Activated effector memory CD4-positive, alpha-beta T cell treated with Interleukin-2 at 50 U/mL for 16 hours (primary cell): ENCODE measurements around the gene KLHL17.

Experiments used
- DNase-seq: peaks from one replicate; pipeline ENCODE4 v3.0.0-alpha.2; 2020

Gene KLHL17

DNA sequence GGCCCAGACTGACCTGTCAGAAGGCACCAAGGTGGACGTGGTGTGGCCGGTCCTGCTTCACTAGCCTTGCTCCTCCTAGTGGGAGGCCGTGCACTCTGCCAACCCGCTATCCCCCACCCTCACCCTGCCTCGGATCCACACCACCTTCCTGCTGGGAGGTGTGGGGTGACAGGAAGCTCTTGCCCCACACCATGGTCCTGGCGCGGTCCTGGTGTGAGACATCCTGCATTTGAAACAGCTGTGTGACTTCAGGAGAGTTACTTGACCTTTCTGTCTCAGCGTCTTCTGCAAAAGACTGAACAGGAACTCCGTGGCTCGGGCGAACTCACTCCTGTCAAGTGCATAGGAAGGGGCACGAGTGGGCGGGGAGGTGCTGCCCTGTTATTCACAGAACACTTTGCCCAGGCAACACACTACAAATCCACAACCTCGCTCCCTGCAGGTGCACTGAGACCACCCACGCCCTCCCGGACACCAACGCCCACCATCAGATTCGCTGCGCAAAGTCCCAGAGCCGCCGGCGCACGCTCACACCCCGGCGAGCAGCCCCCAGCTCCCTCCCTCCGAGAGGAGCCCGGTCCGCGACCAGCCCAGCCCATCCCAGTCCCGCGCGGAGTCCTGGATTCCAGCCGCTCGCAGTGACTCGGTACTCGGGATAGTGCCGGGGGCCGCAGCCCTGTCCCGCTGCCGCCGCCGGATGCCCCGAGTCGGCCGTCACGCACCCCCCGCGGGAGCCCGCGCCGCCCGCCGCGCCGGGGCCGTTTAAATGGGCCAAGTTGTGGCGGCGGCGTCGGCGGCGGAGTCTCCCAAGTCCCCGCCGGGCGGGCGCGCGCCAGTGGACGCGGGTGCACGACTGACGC lies 37.0 kb upstream of the KLHL17 start, which contains the start of gene SAMD11:
SAMD11 (plus strand) TSS at position 793 of the 860 bp plus-strand sequence. CDS start 509 bp downstream, outside the sequence.
- peak; percentile 66 for DNase-seq

DNA sequence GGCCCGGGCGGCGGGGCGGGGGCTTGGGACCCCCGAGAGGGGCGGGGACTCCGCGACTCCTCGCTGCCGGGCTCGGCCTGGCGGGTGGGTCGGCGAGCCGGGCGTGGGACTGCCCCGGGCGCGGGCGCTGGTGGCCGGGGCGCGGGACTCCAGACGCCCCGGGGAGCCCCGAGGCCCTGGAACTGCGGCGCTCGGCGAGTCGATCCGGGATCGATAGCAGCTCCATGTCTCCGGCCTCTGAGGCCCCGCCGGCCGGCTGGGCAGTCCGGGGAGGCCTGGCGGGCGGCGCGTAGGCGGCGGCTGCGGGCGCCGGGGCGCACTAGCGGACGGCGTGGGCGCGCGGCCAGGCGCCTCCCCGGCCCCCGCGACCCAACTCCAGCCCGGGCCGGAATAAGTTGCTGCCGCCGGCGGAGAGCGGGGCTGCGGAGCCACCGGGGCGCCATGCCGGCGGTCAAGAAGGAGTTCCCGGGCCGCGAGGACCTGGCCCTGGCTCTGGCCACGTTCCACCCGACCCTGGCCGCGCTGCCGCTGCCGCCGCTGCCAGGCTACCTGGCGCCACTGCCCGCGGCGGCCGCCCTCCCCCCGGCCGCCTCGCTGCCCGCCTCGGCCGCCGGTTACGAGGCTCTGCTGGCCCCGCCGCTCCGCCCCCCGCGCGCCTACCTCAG lies 36.3 kb upstream of the KLHL17 start:
- DNase-seq, result no peak

GRCh38 chr1:924656-925560 lies 35.5 kb upstream of the KLHL17 start:
- no peak for DNase-seq

GRCh38 chr1:925561-926421 lies 34.6 kb upstream of the KLHL17 start:
- DNase-seq, result no peak

- DNase-seq, result no peak
Observed at GRCh38 chr1:927234-927633, 33.1 kb upstream of the KLHL17 start.

GRCh38 chr1:927748-928147 lies 32.6 kb upstream of the KLHL17 start:
- DNase-seq, result no peak

GRCh38 chr1:928825-929661 lies 31.3 kb upstream of the KLHL17 start:
- DNase-seq, result no peak

- DNase-seq, result no peak
Observed at GRCh38 chr1:929712-930632, 30.4 kb upstream of the KLHL17 start.

DNA sequence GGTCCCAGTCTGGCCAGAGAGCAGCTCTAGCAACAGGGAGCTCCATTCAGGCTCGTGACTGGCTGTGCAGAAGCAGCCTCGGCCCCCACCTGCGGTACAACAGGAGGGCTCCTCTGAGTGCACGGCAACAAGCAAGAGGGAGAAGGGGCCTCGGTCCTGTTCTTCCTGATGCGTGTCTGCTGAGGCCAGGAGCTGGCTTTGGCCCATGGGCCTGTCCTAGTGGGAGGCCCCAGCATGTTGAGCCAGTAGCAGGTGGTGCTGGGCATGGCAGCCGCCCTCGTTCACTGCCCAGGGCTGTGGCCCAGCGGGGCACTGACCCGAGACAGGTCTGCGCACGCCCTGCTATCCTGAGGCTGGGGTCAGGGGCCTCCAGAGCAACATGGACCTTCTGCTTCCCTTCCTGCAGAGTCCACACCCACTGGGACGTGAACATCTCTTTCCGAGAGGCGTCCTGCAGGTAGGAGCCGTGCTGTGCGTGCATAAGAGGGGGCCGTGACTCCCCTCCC lies 29.7 kb upstream of the KLHL17 start:
- no peak for DNase-seq

DNA sequence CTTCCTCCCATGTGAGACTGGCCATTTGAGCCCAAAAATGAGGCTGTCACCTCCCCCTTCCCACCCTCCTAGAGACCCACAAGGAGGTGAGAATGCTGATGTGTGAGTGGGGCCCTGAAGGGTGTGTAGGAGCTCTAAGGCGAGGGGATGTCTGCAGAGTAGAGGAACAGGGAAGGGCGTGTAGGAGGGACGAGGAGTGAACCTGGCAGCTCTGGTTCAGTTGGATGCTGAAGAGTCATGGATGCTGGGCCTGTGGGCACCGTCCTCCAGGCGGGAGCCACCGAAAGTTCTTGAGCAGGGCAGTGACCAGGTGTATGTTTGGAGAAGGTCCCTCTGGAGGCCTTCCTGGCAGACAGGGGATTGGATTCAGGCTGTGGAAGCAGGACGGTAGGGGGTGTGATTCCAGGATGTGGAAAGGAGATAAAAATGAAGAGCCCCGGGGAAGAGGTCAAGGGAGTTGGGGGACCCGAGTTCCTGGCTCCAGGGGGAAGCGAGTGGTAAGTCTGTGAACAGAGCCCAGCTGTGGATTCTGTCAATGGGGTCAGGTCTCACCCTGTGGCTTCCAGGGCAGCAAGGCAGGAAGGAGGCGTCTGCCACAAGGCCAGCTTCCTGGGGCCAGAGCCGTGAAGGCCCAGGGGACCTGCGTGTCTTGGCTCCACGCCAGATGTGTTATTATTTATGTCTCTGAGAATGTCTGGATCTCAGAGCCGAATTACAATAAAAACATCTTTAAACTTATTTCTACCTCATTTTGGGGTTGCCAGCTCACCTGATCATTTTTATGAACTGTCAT lies 28.8 kb upstream of the KLHL17 start:
- no peak for DNase-seq

- no peak for DNase-seq
Observed at GRCh38 chr1:932173-932510, 28.2 kb upstream of the KLHL17 start.

DNA sequence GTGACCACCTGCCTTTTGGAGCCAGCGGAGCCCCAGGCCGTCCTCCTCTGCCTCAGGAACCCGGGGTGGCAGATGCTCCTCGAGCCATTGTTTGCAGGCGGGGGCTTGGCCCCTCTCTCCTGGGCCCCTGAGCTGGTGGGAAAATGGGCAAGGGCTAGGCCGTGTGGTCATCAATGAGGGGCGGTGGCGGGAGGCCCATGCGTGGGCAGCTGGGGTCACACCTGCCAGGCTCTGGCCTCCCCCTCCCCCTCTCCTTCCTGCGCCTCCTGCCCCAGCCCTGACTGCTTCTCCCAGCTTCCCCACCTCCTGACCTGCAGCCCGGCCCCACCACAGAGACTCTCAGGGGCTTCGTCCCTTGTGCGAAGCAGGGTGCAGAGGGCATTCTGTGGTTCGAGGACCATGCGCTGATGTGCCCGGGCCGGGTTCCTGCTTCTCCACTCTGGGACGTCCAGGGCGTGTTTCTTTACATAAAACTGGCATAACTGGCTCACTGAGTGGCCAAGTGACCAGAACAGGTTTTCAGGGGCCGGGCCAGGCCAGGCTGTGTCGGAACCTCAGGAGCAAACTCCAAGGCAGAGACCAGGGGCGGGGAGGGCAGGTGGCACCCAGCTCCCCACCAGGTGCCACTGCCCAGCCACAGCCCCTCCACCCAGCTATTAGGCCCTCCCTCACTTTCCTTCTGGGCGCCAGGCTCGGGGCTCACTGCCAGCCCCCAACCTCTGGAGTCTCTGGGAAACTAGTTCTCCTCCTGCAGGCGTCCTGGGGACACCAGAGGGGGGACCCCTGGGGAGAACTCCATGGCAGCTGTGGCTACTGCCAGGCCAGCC lies 27.4 kb upstream of the KLHL17 start:
- no peak for DNase-seq

- DNase-seq, result no peak
Observed at GRCh38 chr1:933603-933940, 26.8 kb upstream of the KLHL17 start.

DNA sequence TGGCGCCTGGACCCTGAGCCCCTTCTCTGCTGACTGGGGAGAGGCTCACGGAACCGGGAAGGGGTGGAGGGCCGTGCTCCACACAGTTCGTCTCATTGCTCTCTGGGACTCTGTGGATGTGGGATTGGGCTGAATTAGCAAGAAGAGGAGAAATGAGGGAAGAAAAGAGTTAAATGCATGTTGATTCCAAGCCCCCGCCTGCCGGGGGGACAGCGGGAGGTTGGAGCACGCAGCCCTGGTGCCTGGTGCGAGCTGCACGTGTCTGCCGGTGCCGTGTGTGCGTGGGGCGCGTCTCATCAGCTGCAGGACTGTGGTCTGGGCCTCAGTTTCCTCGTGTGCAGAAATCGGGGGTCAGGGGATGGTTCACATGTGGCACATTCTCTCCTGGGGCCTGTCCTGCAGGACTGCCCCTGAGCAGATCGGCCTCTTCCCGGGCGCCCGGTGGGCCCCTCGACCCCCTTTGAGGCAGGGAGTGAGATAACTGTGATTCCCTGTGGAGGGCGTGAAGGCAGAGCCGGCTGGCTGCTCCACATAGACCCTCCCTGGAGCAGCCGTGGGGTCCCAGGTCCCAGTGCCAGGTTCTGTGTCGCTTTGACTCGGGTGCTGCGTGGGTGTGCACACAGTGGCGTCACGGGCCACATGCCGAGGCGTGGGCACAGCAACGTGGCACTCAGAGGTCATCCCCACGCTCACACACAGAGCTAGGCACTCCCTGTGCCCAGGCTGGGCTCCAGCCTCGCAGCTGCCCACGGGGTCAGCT lies 25.2 kb upstream of the KLHL17 start:
- DNase-seq, result no peak

GRCh38 chr1:935751-936231 lies 24.6 kb upstream of the KLHL17 start:
- no peak for DNase-seq

GRCh38 chr1:936348-937264 lies 23.8 kb upstream of the KLHL17 start:
- no peak for DNase-seq
